ENCODE results near the gene NPHS1. TPM values are rescaled to one million over a fixed set of nuclear protein-coding genes. Genes with fewer than 3 reads are reported as not detected.

Gene NPHS1
- total RNA-seq, 1 donor from 2014 or later, result 0.62 TPM

GRCh38 chr19:35793381-35794165 is 58.7 kb downstream of the NPHS1 start:
- H3K9ac ChIP-seq, result no peak overlapping the region
- Mint-ChIP-seq H3K27ac (no peak overlapping the region), H3K4me1 (peaks cover 5% of the 10 kb centered on the region)

GRCh38 chr19:35792888-35793287 is 59.4 kb downstream of the NPHS1 start:
- Mint-ChIP-seq H3K9me3 (no peaks in the 10 kb centered on the region), H3K27me3 (ENCODE audit: insufficient read depth, low read depth) (peaks cover 29% of the 10 kb centered on the region), H3K27ac (no peak overlapping the region), H3K4me3 (no peak overlapping the region), H3K36me3 (peaks cover 1% of the 10 kb centered on the region), H3K4me1 (peaks cover 5% of the 10 kb centered on the region)
- Histone ChIP-seq H3K27ac (no peak overlapping the region), H3K4me1 (peaks cover 5% of the 10 kb centered on the region), H3K4me2 (no peak overlapping the region), H3K9ac (no peak overlapping the region), H4K20me1 (ENCODE audit: low read depth) (no peaks in the 10 kb centered on the region), H3F3A (ENCODE audit: low read depth) (no peaks in the 10 kb centered on the region), H3K36me3 (no peaks in the 10 kb centered on the region), H3K27me3 (peaks cover 35% of the 10 kb centered on the region), H3K9me3 (ENCODE audit: low read depth) (no peaks in the 10 kb centered on the region), H2AFZ (replicated peaks) (no peak overlapping the region), H3K79me2 (ENCODE audit: low read depth) (no peaks in the 10 kb centered on the region), H3K4me3 (no peak overlapping the region)
- no peak for TF ChIP-seq EZH2 (IDR thresholded peaks at IDR 0.05)
- no peak for TF ChIP-seq CTCF (IDR thresholded peaks at IDR 0.05)
- no peak for TF ChIP-seq EZH2phosphoT487 (IDR thresholded peaks at IDR 0.05)
- no peak for DNase-seq (ENCODE audit: low spot score)

More at GRCh38 chr19:35793381-35794165, 58.7 kb downstream of the NPHS1 start:
- Histone ChIP-seq H4K20me1 (ENCODE audit: low read depth) (no peaks in the 10 kb centered on the region), H3K27ac (no peak overlapping the region), H3F3A (ENCODE audit: low read depth) (no peaks in the 10 kb centered on the region), H3K9me3 (ENCODE audit: low read depth) (no peaks in the 10 kb centered on the region), H2AFZ (replicated peaks) (no peak overlapping the region), H3K27me3 (peaks cover 41% of the 10 kb centered on the region), H3K36me3 (no peaks in the 10 kb centered on the region), H3K4me3 (no peak overlapping the region), H3K79me2 (ENCODE audit: low read depth) (no peaks in the 10 kb centered on the region), H3K4me2 (no peak overlapping the region), H3K4me1 (peaks cover 5% of the 10 kb centered on the region)
- TF ChIP-seq EZH2phosphoT487 (IDR thresholded peaks at IDR 0.05), result no peak
- TF ChIP-seq EZH2 (IDR thresholded peaks at IDR 0.05), result no peak
- TF ChIP-seq CTCF (IDR thresholded peaks at IDR 0.05), result no peak
- no peak for DNase-seq (ENCODE audit: low spot score)
- H3K27me3 Mint-ChIP-seq (ENCODE audit: insufficient read depth, low read depth), result peaks cover 33% of the 10 kb centered on the region
- H3K4me3 Mint-ChIP-seq, result no peak overlapping the region
- no peaks in the 10 kb centered on the region for H3K9me3 Mint-ChIP-seq
- no peaks in the 10 kb centered on the region for H3K36me3 Mint-ChIP-seq

GRCh38 chr19:35792312-35792711 is 60.0 kb downstream of the NPHS1 start:
- no peak overlapping the region for H3K9ac ChIP-seq
- H3K4me2 ChIP-seq, result no peak overlapping the region
- no peak for DNase-seq (ENCODE audit: low spot score)
- no peaks in the 10 kb centered on the region for H3K79me2 ChIP-seq (ENCODE audit: low read depth)
- H3K4me1 Mint-ChIP-seq, result peaks cover 5% of the 10 kb centered on the region
- no peaks in the 10 kb centered on the region for H3K9me3 ChIP-seq (ENCODE audit: low read depth)
- H3K4me3 Mint-ChIP-seq, result no peak overlapping the region
- H4K20me1 ChIP-seq (ENCODE audit: low read depth), result no peaks in the 10 kb centered on the region
- H2AFZ ChIP-seq (replicated peaks), result no peak overlapping the region
- H3K9me3 Mint-ChIP-seq, result no peaks in the 10 kb centered on the region
- peaks cover 5% of the 10 kb centered on the region for H3K4me1 ChIP-seq
- TF ChIP-seq EZH2phosphoT487 (IDR thresholded peaks at IDR 0.05) (no peak), EZH2 (IDR thresholded peaks at IDR 0.05) (no peak), CTCF (IDR thresholded peaks at IDR 0.05) (no peak)
- no peak overlapping the region for H3K27ac ChIP-seq
- peaks cover 1% of the 10 kb centered on the region for H3K36me3 Mint-ChIP-seq
- no peak overlapping the region for H3K27ac Mint-ChIP-seq
- no peaks in the 10 kb centered on the region for H3K36me3 ChIP-seq
- peaks cover 25% of the 10 kb centered on the region for H3K27me3 Mint-ChIP-seq (ENCODE audit: insufficient read depth, low read depth)
- H3F3A ChIP-seq (ENCODE audit: low read depth), result no peaks in the 10 kb centered on the region
- peaks cover 29% of the 10 kb centered on the region for H3K27me3 ChIP-seq
- no peak overlapping the region for H3K4me3 ChIP-seq
